GM23248 (cell line): ENCODE results near the gene EEF2K.

ENCODE experiments used
- EZH2 ChIP-seq: fragments of 200-600 bp; sonication (generic); IDR thresholded peaks from 2 replicates; pipeline ENCODE4 v1.6.1; 2018; ENCODE audit warnings: antibody characterized with exemption, mild to moderate bottlenecking; ENCODE audit not compliant: insufficient read depth, poor library complexity, severe bottlenecking
- EZH2phosphoT487 ChIP-seq: fragments of 200-600 bp; sonication (generic); IDR thresholded peaks from 2 replicates; pipeline ENCODE4 v1.6.1; 2018; ENCODE audit warnings: antibody characterized with exemption, moderate library complexity, mild to moderate bottlenecking, low read depth; ENCODE audit not compliant: insufficient read depth

DNA sequence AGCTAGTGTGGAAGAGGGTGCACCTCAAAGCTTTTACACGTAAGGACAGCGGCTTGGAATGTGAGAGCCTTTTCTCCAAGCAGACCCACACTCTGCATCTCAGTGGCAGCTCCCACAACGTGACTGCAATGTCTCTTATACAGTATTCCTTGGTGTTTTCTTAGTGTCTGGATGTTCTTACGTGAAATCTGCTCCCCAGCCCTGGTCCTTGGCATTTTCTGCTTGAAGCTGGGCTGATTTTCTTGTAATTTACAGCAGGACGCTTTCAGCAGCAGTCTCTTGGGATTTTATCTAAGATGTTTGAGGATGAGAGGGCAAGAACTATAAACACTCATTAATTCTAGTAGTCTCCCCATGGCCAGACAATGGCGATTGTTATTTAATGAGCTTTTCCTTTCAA is 79.0 kb downstream of the EEF2K start:
- TF ChIP-seq EZH2phosphoT487 (no peak), EZH2 (no peak)
